GM18507 (cell line): ENCODE data around the gene MPHOSPH10.
"Not testable (repeated sequence)": the region's sequence is repeated elsewhere in the genome, so short reads cannot be mapped to it uniquely, and the experiment has no call there.

Experiments
- DNase-seq: peaks from one replicate; pipeline ENCODE4 v3.0.0; 2011; ENCODE audit warnings: low read depth; ENCODE audit not compliant: insufficient read length; ENCODE audit errors: extremely low spot score
- FAIRE-seq: peaks from 2 replicates; lab custom pipeline; 2011; peaks lifted over from hg19 to GRCh38; lab: Jason Lieb, UNC

MPHOSPH10 gene

GRCh38 chr2:71130152-71130904 lies at the start of gene MPHOSPH10, which contains the start of gene MCEE:
Gene MPHOSPH10, plus strand, starts transcription at chr2:71130634. Its CDS starts 32 bp downstream, at chr2:71130666.
Gene MCEE, minus strand, starts transcription at chr2:71130229. Its CDS starts 10 bp downstream, at chr2:71130219.
- DNase-seq (peak; percentile 83), FAIRE-seq (peak; percentile 79)

- DNase-seq (no peak), FAIRE-seq (peak; percentile 33)
These were observed 47.8 kb upstream of the MPHOSPH10 start for GRCh38 chr2:71082402-71083252.

- not testable (repeated sequence) for DNase-seq
- FAIRE-seq: peak; percentile 21
These were observed 47.1 kb upstream of the MPHOSPH10 start for GRCh38 chr2:71083297-71083696.

GRCh38 chr2:71083752-71084312 lies 46.6 kb upstream of the MPHOSPH10 start:
- DNase-seq, FAIRE-seq: not testable (repeated sequence)

GRCh38 chr2:71085325-71086003 lies 45.0 kb upstream of the MPHOSPH10 start:
- not testable (repeated sequence) for DNase-seq, FAIRE-seq

- DNase-seq, FAIRE-seq: not testable (repeated sequence)
These were observed 41.0 kb upstream of the MPHOSPH10 start for GRCh38 chr2:71089475-71089874.

GRCh38 chr2:71091808-71092207 lies 38.6 kb upstream of the MPHOSPH10 start:
- not testable (repeated sequence) for FAIRE-seq

GRCh38 chr2:71092491-71093260 lies 37.8 kb upstream of the MPHOSPH10 start:
- not testable (repeated sequence) for DNase-seq, FAIRE-seq

More at GRCh38 chr2:71091808-71092207, 38.6 kb upstream of the MPHOSPH10 start:
- DNase-seq: not testable (repeated sequence)

- FAIRE-seq (peak; percentile 68), DNase-seq (peak; percentile 25)
These were observed 30.1 kb upstream of the MPHOSPH10 start for GRCh38 chr2:71100195-71100964.

- DNase-seq: no peak
- FAIRE-seq: no peak
These were observed 28.8 kb upstream of the MPHOSPH10 start for GRCh38 chr2:71101656-71102055.

- no peak for FAIRE-seq
- no peak for DNase-seq
These were observed 27.3 kb upstream of the MPHOSPH10 start for GRCh38 chr2:71102981-71103681.

- FAIRE-seq: no peak
- no peak for DNase-seq
These were observed 26.6 kb upstream of the MPHOSPH10 start for GRCh38 chr2:71103809-71104208.

GRCh38 chr2:71106463-71106862 lies 24.0 kb upstream of the MPHOSPH10 start:
- not testable (repeated sequence) for DNase-seq, FAIRE-seq

GRCh38 chr2:71108091-71108490 lies 22.3 kb upstream of the MPHOSPH10 start:
- no peak for DNase-seq
- FAIRE-seq: no peak

- FAIRE-seq (no peak), DNase-seq (no peak)
These were observed 16.6 kb upstream of the MPHOSPH10 start for GRCh38 chr2:71113843-71114242.

- no peak for DNase-seq
- FAIRE-seq: no peak
These were observed 13.4 kb upstream of the MPHOSPH10 start for GRCh38 chr2:71117063-71117462.

- no peak for FAIRE-seq
- DNase-seq: no peak
These were observed 10.2 kb upstream of the MPHOSPH10 start for GRCh38 chr2:71120195-71120594.
